DMS53 treated with DMSO at 0.1 percent for 48 hours (cell line): ENCODE results near the gene EEFSEC.
A peak's percentile ranks its signal among the peaks of the same experiment; 100 is the strongest.

Source experiments
- DNase-seq: peaks from one replicate; lab custom pipeline; 2025; ENCODE audit not compliant: unreplicated experiment; lab: John Stamatoyannopoulos, UW

Gene EEFSEC

DNA sequence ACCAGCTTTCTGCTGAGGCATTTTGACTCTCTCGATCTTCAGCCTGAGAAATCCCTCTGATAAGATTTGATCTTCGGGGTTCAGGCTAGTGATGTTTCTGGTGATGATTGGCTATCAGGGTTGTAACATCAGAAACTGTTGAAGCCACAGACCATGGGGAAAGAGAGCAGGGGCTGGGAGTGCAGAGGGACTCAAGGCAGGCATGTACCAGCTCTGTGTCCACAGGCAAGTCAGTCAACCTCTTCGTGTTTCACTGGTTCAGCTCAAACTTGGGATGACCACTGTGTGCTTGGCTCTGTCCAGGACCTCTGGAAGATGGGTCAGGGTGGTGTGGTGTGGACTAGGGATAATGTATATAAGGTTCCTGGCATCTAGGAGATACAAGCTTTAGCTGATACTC, 116.5 kb downstream of the EEFSEC start:
- no peak for DNase-seq

DNA sequence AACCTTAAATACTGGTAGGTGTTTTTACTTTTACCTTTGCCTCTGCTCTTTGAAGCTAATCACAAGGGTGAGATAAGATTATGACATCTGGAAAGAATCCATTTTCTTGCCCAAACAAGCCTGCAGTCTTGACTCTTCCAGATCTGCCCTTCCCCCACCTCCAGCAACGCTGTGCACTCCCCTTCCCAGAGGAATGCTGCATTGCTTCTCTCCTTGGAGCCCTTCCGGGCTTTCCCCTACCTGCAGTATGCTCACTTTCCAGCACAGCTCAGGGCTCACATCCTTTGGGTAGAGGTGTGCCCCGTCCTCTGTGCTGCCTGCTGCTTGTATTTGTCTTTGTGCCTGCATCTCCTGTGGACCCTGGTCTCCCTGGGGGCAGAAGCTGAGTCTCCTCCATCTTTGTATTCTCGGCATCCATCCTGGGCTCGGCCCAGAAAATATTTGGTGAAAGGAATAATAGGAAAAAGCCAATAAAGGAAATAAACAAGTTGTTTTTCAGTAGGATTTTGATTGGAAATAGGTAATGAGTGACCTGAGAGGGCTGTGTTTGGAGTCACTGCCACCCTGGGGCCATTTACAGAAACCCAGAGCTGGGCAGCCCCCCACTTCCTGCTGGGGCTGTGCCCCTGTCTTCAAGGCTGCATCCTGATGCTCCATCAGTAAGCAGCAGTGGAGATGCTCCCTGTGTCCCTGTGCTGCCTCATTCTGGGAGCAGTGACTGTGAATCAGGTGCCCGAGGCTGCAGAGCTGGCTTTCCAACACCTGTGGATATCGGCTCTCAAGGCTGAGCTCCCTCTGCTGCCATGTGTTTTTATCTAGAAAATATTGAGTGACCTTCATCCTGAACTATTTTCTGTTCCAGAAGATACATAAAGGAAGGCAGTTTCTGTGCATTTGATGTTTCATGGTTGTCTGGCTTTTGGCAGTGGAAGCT, 117.5 kb downstream of the EEFSEC start:
- no peak for DNase-seq

DNA sequence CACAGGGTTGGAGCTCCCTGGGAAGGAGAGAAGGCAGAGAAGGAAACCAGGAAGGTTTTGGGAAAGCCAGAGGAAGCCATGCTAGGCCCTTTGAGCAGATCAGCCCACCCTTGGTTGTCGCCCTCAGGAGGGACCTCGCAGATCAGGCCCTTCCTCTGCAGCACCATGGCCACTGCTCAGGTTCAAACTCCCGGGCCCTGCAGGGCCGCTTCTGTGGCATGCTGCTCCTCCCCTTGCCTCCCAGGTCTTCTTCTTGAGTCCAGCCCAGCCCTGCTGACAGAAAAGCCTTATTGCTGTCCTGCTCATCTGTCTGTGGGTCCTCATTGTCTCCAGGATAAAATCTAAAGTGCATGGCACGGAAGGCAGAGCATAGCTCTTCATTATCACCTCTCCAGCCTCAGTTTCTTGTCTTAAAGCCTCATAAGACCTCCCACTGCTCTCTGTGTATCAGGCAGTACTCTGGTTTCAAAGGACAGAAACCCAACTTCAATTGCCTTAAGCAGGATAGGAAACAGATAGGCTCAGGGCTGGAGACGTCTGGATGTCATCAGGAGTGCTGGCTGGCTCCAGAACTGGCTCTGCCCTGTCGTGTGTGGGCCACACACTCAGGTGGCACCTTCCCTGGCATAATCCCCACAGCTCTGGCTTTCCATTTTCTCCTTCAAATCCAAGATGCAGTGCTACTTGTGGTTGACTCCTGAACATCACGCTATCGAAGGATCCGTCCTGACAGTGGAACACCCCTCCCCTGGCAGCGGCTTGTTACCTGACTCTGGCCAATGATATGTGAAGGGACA, 118.5 kb downstream of the EEFSEC start:
- DNase-seq: no peak

DNA sequence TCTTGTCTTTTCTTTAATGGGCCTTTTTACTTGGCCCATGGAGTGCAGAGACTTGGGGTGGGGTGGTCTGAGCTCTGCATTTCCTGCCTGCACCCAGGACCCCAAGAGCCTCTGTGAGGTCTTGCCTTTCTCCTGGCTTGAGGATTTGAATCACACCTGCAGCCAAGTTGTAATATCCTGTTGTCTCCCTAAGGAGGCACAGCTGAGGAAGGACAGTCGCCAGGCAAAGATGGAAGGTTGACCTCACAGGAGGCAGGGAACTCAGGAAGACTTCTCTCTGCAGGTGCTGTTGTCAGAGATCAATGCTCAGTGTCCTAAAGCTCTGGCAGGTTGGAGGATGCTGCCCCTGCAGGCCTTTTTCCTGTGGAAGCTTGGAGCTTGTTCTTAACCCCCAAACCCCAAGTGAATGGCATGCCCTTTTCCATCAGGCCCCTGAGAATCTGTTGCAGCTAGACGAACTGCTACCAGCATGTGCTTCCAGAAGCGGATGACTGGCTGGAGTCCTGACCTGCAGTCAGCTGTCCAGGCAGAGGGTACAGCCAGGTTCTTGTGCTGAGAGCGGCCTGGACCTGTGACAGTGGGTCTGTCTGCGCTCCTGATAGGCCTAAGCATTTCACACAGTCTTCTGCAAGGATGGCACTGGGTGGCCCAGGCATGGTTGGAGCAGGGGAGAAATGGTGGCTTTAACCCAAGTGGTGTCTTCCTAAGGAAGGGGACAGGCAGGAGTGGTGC, 120.0 kb downstream of the EEFSEC start:
- DNase-seq: no peak

DNA sequence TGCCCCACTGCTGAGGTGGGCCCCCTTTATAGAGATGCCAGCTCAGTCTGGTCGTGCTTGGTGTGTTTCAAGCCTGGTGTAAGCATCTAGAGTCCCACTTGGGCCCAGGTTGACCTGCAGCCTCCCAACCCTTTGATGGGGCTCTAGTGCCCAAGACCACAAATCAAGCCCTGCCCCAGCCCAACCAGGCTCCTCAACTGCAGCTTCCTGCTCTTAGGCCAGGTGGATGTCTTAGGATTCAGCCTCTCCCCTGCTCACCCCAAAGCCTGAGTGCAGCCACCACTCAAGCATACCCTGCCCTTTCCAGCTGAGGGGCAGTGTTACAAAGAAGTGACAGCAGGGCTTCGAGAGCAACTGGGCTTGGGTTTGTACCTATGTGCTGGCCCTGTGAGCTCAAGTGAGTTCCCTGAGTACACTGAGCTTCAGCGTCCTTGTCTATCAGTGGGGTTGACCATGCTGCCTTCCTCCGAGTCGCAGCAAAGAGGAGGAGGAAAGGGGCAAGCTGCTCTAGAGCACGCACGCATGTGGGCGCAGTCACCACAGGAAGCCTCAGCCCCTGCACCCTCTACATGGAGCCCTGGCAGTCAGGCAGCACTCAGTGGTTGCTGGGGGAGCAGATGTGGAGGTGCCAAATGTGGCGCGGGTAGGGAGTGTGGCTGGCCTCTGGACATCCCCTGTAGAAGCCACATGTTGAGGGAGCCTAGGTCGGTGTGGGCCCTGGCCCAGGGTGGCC, 120.7 kb downstream of the EEFSEC start:
- DNase-seq: no peak

GRCh38 chr3:128274837-128275236, 121.6 kb downstream of the EEFSEC start:
- no peak for DNase-seq

DNA sequence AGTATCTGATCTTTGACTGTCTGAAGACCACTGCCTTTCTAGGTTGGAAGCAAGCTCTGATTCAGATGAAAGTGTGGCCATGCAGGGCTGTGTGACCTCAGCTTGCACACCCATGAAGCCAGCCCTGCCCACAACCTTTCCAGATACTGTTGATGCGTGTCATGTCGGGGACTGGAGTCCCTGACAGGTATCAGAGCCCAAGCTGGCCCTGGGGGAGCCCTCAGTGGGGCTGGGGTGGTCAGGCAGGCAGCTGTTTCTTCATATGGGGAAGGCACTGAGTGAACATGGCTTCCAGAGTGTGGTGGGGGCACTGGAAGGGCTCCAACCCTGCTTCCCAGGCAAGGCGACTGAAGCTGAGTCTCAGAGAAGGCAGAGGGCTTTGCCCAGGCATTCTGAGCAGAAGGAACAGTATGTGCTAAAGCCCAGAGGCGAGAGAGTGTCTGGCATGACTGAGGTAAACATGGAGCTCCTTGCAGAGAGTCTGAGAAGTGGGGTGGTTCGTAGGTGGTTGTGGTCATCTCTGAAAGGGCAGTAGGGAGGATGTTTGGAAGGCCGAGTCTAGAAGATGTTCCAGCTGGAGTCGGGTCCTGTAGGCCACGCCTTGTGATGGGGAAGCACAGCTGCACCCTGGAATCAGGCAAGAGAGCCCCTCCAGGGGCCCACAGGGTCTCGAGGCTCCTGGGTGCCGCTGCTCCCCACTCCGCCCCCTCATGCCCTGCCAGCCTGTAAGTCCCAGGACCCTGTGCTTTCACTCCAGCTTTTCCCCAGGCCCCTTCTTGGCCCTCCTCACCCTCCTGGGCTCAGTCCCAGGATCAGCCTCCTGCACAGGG, 122.2 kb downstream of the EEFSEC start:
- DNase-seq: no peak

- no peak for DNase-seq
Observed at GRCh38 chr3:128276146-128276435, 122.8 kb downstream of the EEFSEC start.

- no peak for DNase-seq
Observed at GRCh38 chr3:128276577-128277183, 123.4 kb downstream of the EEFSEC start.

DNA sequence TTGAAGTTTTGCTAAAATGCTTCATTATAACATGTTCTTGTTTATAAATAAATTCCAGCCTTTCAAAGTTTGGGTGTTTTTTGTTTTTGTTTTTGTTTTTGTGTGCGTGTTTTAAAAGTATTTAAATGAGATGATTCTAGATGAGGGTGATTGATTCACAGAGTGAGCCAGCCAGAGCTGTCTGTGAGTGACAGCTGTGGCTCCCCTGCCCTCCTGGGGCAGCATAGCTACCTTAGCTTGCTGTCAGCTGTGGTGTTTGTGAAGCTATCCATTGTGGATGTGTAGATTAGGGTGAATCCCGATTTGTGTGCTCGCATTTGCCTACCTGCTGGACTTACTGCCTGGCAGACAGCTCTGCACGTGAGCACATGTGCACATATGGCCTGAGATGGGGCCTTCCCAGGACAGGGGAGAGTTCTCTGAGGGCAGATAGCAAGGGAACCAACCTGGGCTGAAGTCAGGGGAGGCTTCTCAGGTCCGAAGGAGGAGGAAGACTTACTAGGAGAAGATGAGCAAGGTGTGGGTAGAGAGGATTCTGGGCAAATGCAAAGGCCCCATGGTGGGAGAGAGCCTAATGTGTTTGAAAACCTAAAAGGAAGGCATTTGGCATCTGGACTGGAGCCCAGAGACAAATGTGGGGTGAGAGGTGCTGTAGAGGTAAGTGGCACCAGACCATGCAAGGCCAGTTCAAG, 124.2 kb downstream of the EEFSEC start:
- no peak for DNase-seq

DNA sequence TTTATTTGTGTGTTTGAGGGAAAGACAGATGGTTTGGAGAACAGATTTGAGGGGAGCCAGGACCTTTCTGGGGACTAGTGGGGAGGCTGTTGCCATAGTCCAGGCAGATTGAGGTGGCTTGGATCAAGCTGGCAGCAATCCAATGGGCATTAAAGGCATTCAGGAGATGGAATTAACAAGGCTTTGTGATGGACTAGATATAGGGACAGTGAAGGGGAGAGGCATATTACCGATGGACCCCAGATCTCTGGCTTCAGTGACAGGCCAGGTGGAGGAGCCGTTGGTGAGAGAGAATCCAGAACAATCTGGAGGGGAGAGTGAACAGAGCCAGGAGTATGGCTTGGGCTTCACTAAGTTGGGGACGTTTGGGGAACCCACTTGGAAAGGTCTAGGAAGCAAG, 124.8 kb downstream of the EEFSEC start:
- DNase-seq: no peak

DNA sequence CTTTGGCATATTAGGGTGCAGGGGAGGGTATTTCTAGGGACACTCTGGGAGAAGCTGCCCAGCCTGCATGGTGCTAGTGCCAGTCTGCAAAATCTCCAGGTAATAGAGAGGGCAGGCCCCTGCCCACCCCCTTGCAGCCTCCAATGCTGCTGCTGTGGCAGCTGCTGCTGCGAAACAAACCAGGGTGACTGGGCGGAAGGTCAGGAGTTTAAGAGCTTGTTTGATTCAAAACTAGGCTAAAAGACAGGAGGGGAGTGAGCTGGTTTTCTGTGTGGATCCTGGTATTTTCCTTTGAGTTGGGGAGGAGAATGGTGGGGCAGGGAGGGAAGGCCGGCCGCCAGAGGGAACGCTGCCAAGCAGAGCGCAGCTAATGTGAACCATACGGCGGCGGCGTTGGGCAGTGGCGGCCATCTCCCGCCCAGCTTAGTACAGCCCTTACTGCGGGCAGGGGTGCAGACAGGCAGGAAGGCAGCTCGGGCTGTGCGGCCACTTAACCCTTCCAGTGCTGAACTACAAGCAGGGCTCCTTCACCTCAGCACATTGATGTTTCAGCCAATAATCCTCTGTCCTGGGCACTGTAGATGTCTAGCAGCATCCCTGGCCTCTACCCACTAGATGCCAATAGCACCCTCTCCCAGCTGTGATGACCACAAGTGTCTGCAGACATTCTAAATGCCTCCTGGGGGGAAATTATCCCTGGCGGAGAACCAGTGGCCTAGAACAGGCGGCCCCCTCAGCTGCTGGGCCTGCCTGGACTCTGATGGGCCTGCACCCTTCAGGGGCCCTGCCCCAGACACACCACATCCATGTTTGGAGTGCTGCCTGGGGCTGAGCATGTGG, 125.7 kb downstream of the EEFSEC start:
- no peak for DNase-seq

DNA sequence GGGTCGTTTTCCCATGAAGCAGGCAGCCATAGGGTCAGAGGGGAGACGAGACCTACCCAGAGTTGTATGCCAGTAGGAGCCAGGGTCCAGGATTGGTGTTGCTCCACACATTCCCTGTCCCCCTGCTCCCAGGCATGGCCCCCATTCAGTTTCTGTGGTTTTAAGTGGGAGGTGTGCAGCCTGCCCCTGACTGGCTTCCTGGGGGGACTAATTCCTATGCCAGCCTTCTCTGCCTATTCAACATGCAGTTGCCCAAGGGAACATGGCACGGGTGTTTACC, 126.3 kb downstream of the EEFSEC start:
- DNase-seq: no peak

- peak; percentile 52 for DNase-seq
Observed at GRCh38 chr3:128280481-128281052, 127.3 kb downstream of the EEFSEC start.

DNA sequence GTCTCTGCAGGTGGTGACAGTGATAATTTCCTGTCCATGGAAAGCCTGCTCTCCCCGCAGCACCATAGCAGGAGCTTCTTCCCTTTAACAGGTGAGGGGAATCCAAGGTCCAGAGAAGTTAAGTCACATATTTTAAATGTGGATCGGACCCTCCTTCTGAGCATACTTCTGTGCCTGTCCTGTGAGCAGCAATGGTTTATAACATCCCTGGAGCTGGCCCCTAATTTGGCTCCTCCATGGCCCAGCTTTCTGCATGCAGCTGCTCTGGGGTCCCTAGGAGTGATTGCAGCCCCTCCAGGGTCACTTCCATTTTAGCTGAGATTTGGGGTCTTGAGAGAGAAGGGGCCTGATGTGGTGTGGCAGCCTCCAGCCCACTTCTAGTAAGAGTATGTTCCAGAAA, 127.8 kb downstream of the EEFSEC start:
- DNase-seq: no peak

GRCh38 chr3:128281461-128282367, 128.4 kb downstream of the EEFSEC start:
- no peak for DNase-seq
